ENCODE measurements around the gene RMP24.

GRCh38 chr18:35950628-35950982 lies 21.9 kb upstream of the RMP24 start:
- TF ChIP-seq, protein P1, sequence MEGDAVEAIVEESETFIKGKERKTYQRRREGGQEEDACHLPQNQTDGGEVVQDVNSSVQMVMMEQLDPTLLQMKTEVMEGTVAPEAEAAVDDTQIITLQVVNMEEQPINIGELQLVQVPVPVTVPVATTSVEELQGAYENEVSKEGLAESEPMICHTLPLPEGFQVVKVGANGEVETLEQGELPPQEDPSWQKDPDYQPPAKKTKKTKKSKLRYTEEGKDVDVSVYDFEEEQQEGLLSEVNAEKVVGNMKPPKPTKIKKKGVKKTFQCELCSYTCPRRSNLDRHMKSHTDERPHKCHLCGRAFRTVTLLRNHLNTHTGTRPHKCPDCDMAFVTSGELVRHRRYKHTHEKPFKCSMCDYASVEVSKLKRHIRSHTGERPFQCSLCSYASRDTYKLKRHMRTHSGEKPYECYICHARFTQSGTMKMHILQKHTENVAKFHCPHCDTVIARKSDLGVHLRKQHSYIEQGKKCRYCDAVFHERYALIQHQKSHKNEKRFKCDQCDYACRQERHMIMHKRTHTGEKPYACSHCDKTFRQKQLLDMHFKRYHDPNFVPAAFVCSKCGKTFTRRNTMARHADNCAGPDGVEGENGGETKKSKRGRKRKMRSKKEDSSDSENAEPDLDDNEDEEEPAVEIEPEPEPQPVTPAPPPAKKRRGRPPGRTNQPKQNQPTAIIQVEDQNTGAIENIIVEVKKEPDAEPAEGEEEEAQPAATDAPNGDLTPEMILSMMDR (IDR thresholded peaks at IDR 0.05 in 4 of 5, conservative IDR thresholded peaks at IDR 0.05 in 1 of 5) = no peak
- no peak for TF ChIP-seq POLR2A (IDR thresholded peaks at IDR 0.05)

Measured in gastrocnemius medialis (tissue), 4 donors.